Left cardiac atrium (tissue), 4 donors: ENCODE measurements around the gene NOTCH1. TPM values are rescaled to one million over a fixed set of nuclear protein-coding genes. Genes with fewer than 3 reads are reported as not detected.

Experiments used
- ATAC-seq, 2 donors: fragments of 200-7000 bp; cut with Tn5 transposase; one replicate each; pipeline ENCODE4 v1.9.1; 2020; ENCODE audit warnings: mild to moderate bottlenecking in 2 of 2, moderate library complexity in 2 of 2
- DNase-seq: peaks from one replicate; pipeline ENCODE4 v3.0.0-alpha.2; 2020
- intact Hi-C, 2 donors: fragments of 100-400 bp; cut with DNase I; formaldehyde crosslinking; loops; one replicate each; pipeline versions ENCODE4 v1.14.1 to v1.15.1; 2022 to 2023
- total RNA-seq, 2 donors: library from RNA; stranded (reverse); fragmentation: NEBNext Ultra II Directional; extraction: Animal tissue kit (Norgen Biotek cat#: 25700); gene quantifications; one replicate each; pipeline ENCODE4 v1.2.1, GENCODE V29; 2021
- donor health status: DM: no; HTN: yes; CAD: no.
- donor health status: DM: no; HTN: yes; CAD: no; lungs with severe emphysema.
- donor health status: DM: yes; HTN: yes; CAD: no.
- donor health status: Dilated cardiomyopathy.

The NOTCH1 gene
- total RNA-seq, 2 donors from 2014 or later: 22.7 to 36.0 TPM

GRCh38 chr9:136467766-136468165 is 78.1 kb downstream of the NOTCH1 start:
- intact Hi-C loops: no loop called here
- ATAC-seq: no peak
- DNase-seq: no peak

GRCh38 chr9:136466155-136466541 is 79.7 kb downstream of the NOTCH1 start:
- no peak for DNase-seq
- intact Hi-C loops: no loop called here
- no peak for ATAC-seq

GRCh38 chr9:136465500-136466154 is 80.2 kb downstream of the NOTCH1 start:
- ATAC-seq (no peak), DNase-seq (no peak)
- intact Hi-C loops: no loop called here

GRCh38 chr9:136464241-136464640 is 81.6 kb downstream of the NOTCH1 start:
- ATAC-seq: no peak
- no peak for DNase-seq
- intact Hi-C loops: no loop called here

DNA sequence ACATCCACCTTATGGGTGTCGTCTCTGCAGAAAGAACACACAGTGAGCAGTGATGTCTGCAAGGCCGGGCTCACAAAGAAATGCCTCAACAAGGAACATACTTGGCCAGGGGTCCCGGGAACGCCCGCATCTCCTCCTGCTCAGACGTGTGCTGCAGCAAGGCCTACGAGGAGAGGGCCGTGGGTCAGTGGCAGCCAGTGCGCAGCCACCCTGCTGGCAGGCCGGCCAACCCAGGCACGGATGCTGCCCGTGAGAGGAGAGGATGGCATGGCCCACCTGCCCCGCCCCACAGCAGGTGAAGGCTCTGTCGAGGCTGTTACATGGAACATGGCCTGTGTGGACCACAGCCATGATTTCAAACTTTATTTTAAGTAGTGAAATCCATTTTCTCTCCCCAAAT is 82.3 kb downstream of the NOTCH1 start:
- intact Hi-C loops: no loop called here
- no peak for DNase-seq
- ATAC-seq: no peak

GRCh38 chr9:136462664-136463063 is 83.2 kb downstream of the NOTCH1 start:
- intact Hi-C loops: no loop called here
- ATAC-seq (no peak), DNase-seq (no peak)

GRCh38 chr9:136460772-136461325 is 85.0 kb downstream of the NOTCH1 start:
- intact Hi-C loops: no loop called here
- ATAC-seq: no peak
- no peak for DNase-seq

DNA sequence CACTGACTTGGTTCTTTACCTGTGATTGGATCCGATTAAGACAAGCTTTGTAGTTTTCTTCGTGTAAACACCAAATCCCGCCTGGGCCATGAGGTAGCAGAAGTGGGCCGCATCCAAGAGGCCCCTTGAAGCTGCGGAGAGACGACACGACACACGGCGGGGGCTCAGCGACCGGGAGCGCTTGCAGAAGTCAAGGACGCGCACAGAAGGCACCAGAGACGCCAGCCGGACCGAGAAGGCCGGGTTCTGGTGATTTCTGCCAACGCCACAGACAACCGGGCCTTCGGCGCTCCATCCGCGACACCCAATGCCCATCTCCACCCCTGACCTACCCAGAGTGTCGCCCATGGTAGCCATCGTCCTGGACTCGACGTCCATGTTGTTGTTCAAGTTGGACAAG is 86.4 kb downstream of the NOTCH1 start:
- ATAC-seq (no peak), DNase-seq (no peak)
- intact Hi-C loops: no loop called here

- no peak for ATAC-seq
- DNase-seq: no peak
- intact Hi-C loops: no loop called here
These were observed 88.5 kb downstream of the NOTCH1 start for GRCh38 chr9:136457326-136457725.

DNA sequence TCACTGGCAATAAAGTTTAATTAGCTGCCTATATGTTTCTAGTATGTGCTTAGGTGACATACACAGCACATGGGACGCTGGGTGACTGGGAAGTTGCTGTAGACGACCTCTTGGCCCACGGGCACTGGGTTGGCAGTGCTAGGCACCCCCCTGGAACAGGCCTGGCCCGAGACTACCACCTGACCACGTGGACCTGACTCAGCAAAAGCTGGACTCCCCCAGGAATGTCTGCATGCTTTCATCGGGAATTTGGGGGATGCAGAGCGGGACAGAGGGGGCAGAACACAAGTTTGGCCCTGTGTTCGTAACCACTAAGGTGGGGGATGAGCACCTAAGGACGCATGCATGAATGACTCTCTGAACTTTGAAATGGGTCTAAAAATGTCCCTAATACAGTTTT is 89.6 kb downstream of the NOTCH1 start:
- DNase-seq (no peak), ATAC-seq (no peak)
- intact Hi-C loops: no loop called here

GRCh38 chr9:136455043-136456002 is 90.5 kb downstream of the NOTCH1 start:
- intact Hi-C loops: no loop called here
- DNase-seq: no peak
- ATAC-seq: no peak

GRCh38 chr9:136454026-136454796 is 91.6 kb downstream of the NOTCH1 start:
- no peak for DNase-seq
- intact Hi-C loops: no loop called here
- no peak for ATAC-seq

DNA sequence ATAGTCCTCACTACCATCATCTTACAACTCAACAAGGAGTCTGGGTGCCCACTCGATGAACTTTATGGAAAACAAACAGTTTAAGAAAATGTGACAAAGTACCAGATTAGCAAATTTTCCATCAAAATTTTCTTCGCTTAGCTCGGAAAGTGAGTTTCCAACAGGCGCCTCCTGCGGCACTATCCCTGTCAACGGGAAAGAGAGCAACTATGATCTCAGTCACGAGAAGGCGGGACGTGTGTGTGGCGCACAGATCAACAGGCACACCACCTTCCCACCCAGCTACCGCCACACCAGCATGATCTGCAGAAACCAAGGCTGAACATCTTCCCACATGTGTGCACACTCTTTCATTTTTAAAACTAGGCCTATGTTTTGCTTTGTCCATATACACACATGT is 92.5 kb downstream of the NOTCH1 start:
- no peak for ATAC-seq
- intact Hi-C loops: no loop called here
- no peak for DNase-seq

DNA sequence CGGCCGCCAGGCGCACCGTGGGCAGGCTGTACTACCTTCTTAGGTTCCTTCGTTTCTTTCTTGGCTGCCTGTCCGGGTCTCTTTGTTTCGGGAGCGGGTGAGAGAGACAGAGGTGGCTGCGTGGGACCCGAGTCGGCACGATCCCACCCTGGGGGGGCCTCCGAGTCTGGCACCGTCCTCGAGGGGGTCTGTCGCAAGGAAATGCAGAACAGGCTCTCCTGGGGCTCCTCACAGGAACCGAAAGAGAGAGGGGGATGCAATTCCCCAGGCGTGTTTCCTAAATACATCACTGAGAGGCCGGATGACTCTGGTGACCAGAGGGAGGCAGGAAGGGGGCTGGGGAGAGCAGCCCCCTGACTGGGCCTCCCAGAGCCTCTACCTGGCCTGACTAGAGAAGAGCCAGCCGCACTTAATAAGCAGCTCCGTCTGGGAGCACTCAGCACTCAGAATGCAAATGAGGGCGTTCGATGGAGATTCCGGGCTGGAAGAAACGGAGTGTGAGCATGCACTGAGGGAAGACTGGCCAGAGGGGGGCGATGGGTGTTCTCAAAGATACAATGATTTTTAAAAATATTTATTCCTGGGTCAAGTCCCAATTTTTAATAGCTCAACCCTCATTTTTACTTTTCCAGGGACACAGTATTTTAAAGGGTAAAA is 94.5 kb downstream of the NOTCH1 start:
- no peak for DNase-seq
- intact Hi-C loops: no loop called here
- ATAC-seq: no peak

DNA sequence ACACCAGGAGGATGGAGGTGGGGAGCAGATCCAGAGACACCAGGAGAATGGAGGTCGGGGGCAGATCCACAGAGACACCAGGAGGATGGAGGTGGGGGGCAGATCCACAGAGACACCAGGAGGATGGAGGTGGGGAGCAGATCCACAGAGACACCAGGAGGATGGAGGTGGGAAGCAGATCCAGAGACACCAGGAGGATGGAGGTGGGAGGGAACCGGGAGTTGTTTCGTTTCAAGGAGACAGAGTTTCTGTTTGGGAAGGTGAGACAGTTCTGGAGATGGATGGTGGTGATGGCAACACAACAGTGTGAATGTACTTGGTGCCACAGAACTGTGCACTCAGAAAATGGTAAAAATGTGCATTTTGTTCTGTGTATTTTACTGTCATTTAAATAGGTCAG is 97.2 kb downstream of the NOTCH1 start:
- DNase-seq (no peak), ATAC-seq (no peak)
- intact Hi-C loops: no loop called here

DNA sequence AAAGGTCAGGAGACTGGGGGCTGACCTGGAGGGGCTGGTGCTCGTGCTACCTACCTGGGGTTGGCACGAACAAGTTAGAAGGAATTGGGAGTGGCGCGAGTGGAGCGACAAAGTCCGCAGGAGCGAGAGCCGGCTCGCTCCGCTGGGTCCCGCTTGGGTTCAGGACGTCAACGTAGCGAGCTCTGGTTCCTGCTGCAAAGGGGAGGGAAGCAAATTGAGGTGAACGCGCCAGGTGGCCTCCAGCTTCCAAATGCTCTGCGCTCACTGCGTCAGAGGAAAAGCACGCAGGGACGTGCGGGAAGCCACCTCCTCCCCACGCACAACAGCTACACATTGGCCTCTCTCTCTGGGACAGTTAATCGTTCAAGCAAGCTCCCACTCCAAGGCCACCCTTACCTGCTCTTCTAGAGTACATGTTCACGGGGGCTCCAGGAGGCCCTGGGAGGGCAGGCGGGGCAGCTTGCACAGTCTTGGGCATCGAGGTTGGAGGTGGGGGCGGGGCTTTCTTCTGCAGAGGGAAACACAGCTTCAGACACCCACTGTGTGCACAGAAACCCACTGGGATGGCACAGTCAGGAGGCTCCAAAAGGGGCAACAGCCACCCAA is 98.6 kb downstream of the NOTCH1 start:
- ATAC-seq (no peak), DNase-seq (no peak)
- intact Hi-C loops: no loop called here

DNA sequence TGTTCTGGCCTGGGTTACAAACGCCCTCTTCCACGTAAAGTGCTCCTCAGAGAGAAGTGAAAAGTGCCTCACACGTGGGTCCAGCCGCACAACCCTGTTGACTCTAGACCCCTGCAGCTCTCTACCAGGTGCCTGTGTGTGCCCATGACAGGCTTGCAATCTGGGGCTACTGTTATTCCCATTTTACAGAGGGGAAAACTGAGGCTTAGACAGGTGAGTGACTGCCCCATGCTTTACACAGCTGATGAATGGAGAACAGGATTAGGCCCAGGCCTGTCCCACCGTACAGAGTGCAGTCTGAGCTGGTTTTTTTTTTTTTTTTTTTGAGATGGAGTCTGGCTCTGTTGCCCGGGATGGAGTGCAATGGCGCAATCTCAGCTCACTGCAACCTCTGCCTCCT is 100.0 kb downstream of the NOTCH1 start:
- DNase-seq: no peak

More for the DNA sequence above, 100.0 kb downstream of the NOTCH1 start:
- intact Hi-C loops: no loop called here
- ATAC-seq: no peak
